GM18867 (cell line): ENCODE data around the gene BEST3.

ENCODE experiments used
- ATAC-seq: cut with Tn5 transposase; IDR thresholded peaks from one replicate; pipeline ENCODE4 v1.9.1; 2021; ENCODE audit warnings: mild to moderate bottlenecking, moderate library complexity; ENCODE audit not compliant: unreplicated experiment

BEST3 gene

GRCh38 chr12:69698769-69699540, at the start of gene BEST3:
Gene BEST3 (minus strand): TSS chr12:69699303. CDS start chr12:69697798, 1,505 bp downstream.
- ATAC-seq = no peak

- no peak for ATAC-seq
Observed at GRCh38 chr12:69744109-69744508, 45.0 kb upstream of the BEST3 start.

GRCh38 chr12:69739287-69740191, 40.4 kb upstream of the BEST3 start:
- ATAC-seq = peak; percentile 41

- ATAC-seq = peak; percentile 85
Observed at GRCh38 chr12:69738351-69739286, 39.5 kb upstream of the BEST3 start, which contains the start of gene RAB3IP. Gene RAB3IP (plus strand): TSS chr12:69738860. CDS start chr12:69755409, 16,549 bp downstream.

GRCh38 chr12:69733638-69734037, 34.5 kb upstream of the BEST3 start:
- no peak for ATAC-seq

- no peak for ATAC-seq
Observed at GRCh38 chr12:69732088-69732487, 33.0 kb upstream of the BEST3 start.

- no peak for ATAC-seq
Observed at GRCh38 chr12:69726922-69727321, 27.8 kb upstream of the BEST3 start.

- ATAC-seq = no peak
Observed at GRCh38 chr12:69720750-69721149, 21.6 kb upstream of the BEST3 start.

- no peak for ATAC-seq
Observed at GRCh38 chr12:69719336-69720316, 20.5 kb upstream of the BEST3 start.

GRCh38 chr12:69714542-69714941, 15.4 kb upstream of the BEST3 start:
- no peak for ATAC-seq

GRCh38 chr12:69712826-69713225, 13.7 kb upstream of the BEST3 start:
- ATAC-seq = no peak

- ATAC-seq = peak; percentile 58
Observed at GRCh38 chr12:69708649-69709048, 9.5 kb upstream of the BEST3 start.

- ATAC-seq = no peak
Observed at GRCh38 chr12:69704357-69704756, 5.3 kb upstream of the BEST3 start.

- no peak for ATAC-seq
Observed at GRCh38 chr12:69703146-69703642, 4.1 kb upstream of the BEST3 start.

- no peak for ATAC-seq
Observed at GRCh38 chr12:69701826-69702225, 2.7 kb upstream of the BEST3 start.

GRCh38 chr12:69698054-69698453, 1.0 kb downstream of the BEST3 start:
- ATAC-seq = no peak

GRCh38 chr12:69694123-69694522, 5.0 kb downstream of the BEST3 start:
- no peak for ATAC-seq

- ATAC-seq = no peak
Observed at GRCh38 chr12:69689638-69690037, 9.5 kb downstream of the BEST3 start.
